Activated CD8-positive, alpha-beta T cell treated with anti-CD3 and anti-CD28 coated beads, Interleukin-2, amount 10 ng/mL, durations not matched to agents 7 days and 5 days (primary cell): ENCODE results near the gene ABL2. TPM values are rescaled to one million over a fixed set of nuclear protein-coding genes. Genes with fewer than 3 reads are reported as not detected.

Experiments used
- ATAC-seq: fragments of 150-1000 bp; cut with Tn5 transposase; one replicate; pipeline ENCODE4 v1.10.0; 2021; ENCODE audit warnings: moderate library complexity
- CTCF ChIA-PET: fragments of 350-600 bp; sonication (Branson Sonifier 250); formaldehyde crosslinking; loops from one replicate; lab custom pipeline; 2021; ENCODE audit warnings: antibody characterized with exemption; lab: Charles Lee
- POLR2A ChIA-PET: fragments of 350-600 bp; sonication (Branson Sonifier 250); formaldehyde crosslinking; loops from one replicate; lab custom pipeline; 2021; ENCODE audit warnings: antibody characterized with exemption; lab: Charles Lee
- DNase-seq: peaks from one replicate; pipeline ENCODE4 v3.0.0-alpha.2; 2020
- H3K27ac Mint-ChIP-seq: one replicate; pipeline ENCODE4 v1.8.0; 2021; ENCODE audit warnings: mild to moderate bottlenecking, mixed read lengths
- H3K27me3 Mint-ChIP-seq: one replicate; pipeline ENCODE4 v1.8.0; 2021; ENCODE audit warnings: low read depth, mixed read lengths
- H3K36me3 Mint-ChIP-seq: one replicate; pipeline ENCODE4 v1.8.0; 2021; ENCODE audit warnings: low read depth, mixed read lengths
- H3K4me1 Mint-ChIP-seq: one replicate; pipeline ENCODE4 v1.8.0; 2021; ENCODE audit warnings: low read depth, mixed read lengths
- H3K4me3 Mint-ChIP-seq: one replicate; pipeline ENCODE4 v1.8.0; 2021; ENCODE audit warnings: mild to moderate bottlenecking, mixed read lengths
- H3K9me3 Mint-ChIP-seq: one replicate; pipeline ENCODE4 v1.8.0; 2022; ENCODE audit warnings: mixed read lengths; ENCODE audit not compliant: insufficient read depth
- total RNA-seq, 2 experiments: library from RNA; stranded (reverse); gene quantifications; one replicate each; pipeline ENCODE4 v1.2.3, GENCODE V29; 2021

The ABL2 gene
- total RNA-seq, 2 experiments from 2014 or later, result 6.3 to 7.5 TPM

- Mint-ChIP-seq H3K4me3 (peak overlapping the region; percentile 93), H3K9me3 (no peaks in the 10 kb centered on the region), H3K27ac (peak overlapping the region; percentile 93), H3K36me3 (peaks cover 34% of the 10 kb centered on the region), H3K27me3 (no peaks in the 10 kb centered on the region), H3K4me1 (peaks cover 31% of the 10 kb centered on the region)
- no peak for DNase-seq
- ChIA-PET POLR2A (interaction anchor here (1.2 to 2.9 kb wide), 2 partner anchors 37 to 211 kb away, joined by 3 to 11 read pairs; partner anchors contain the start of gene SOAT1), CTCF (interaction anchor here (1.0 to 1.6 kb wide), 4 partner anchors 43 to 731 kb away, joined by 3 to 5 read pairs (median 4); partner anchors contain the start of gene SOAT1)
- ATAC-seq, result no peak
Observed at GRCh38 chr1:179083533-179083932, 145.9 kb downstream of the ABL2 start.

- CTCF ChIA-PET, result interaction anchor here (0.9 to 1.6 kb wide), 5 partner anchors 43 to 732 kb away, joined by 3 to 5 read pairs (median 5); partner anchors contain the start of gene SOAT1
Observed at GRCh38 chr1:179082999-179083335, 146.5 kb downstream of the ABL2 start.

GRCh38 chr1:179082333-179082998 lies 147.0 kb downstream of the ABL2 start:
- peaks cover 32% of the 10 kb centered on the region for H3K36me3 Mint-ChIP-seq
- no peaks in the 10 kb centered on the region for H3K27me3 Mint-ChIP-seq
- peak overlapping the region; percentile 93 for H3K27ac Mint-ChIP-seq
- H3K9me3 Mint-ChIP-seq, result no peaks in the 10 kb centered on the region
- peak; percentile 38 for ATAC-seq
- peak; percentile 45 for DNase-seq
- peak overlapping the region; percentile 93 for H3K4me3 Mint-ChIP-seq
- POLR2A ChIA-PET, result interaction anchor here (1.1 to 2.9 kb wide), 4 partner anchors 38 to 732 kb away, joined by 3 to 11 read pairs (median 4); partner anchors contain the start of genes AXDND1 and SOAT1
- CTCF ChIA-PET, result interaction anchor here (0.9 to 1.6 kb wide), 7 partner anchors 20 to 732 kb away, joined by 3 to 5 read pairs (median 4); partner anchors contain the start of gene SOAT1
- H3K4me1 Mint-ChIP-seq, result peaks cover 30% of the 10 kb centered on the region

More at GRCh38 chr1:179082999-179083335, 146.5 kb downstream of the ABL2 start:
- Mint-ChIP-seq H3K27me3 (no peaks in the 10 kb centered on the region), H3K9me3 (no peaks in the 10 kb centered on the region), H3K4me3 (peak overlapping the region; percentile 93), H3K27ac (peak overlapping the region; percentile 93), H3K4me1 (peaks cover 30% of the 10 kb centered on the region), H3K36me3 (peaks cover 32% of the 10 kb centered on the region)
- ATAC-seq, result no peak
- POLR2A ChIA-PET, result interaction anchor here (1.1 to 2.9 kb wide), 4 partner anchors 38 to 732 kb away, joined by 3 to 11 read pairs (median 4); partner anchors contain the start of genes AXDND1 and SOAT1
- peak; percentile 45 for DNase-seq

DNA sequence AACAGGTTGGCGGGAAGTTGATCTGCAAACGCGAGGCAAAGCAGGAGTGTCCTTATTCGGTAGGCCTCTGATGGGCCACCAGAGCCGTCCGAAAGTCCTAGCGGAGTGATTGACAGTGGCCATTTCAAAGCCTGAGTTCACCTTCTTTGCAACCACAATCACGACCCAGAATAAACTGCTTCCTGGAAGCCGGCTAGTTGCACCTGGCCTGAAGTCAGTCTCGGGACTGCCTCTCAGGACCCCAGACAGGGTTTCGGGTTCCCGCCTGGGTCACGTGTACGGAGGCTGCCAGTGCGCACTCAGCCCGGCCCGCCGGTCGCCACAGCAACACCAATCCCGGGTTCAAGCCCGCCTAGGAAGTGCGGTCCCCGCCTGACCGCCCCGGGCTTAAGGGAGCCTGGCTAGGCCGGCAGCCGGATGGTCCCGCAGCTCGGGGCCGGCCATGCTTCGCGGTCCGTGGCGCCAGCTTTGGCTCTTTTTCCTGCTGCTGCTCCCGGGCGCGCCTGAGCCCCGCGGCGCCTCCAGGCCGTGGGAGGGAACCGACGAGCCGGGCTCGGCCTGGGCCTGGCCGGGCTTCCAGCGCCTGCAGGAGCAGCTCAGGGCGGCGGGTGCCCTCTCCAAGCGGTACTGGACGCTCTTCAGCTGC lies 147.7 kb downstream of the ABL2 start, which contains the start of gene TOR3A:
TOR3A (plus strand) TSS at position 384 of the 646 bp plus-strand sequence; CDS start at position 443, 59 bp downstream.
- H3K27ac Mint-ChIP-seq, result peak within 1 kb of the TSS; percentile 93
- no peaks in the 10 kb centered on the region for H3K27me3 Mint-ChIP-seq
- peak within 1 kb of the TSS; percentile 93 for H3K4me3 Mint-ChIP-seq
- DNase-seq (peak; percentile 88), ATAC-seq (peak; percentile 83)
- H3K36me3 Mint-ChIP-seq, result peaks cover 27% of the 10 kb centered on the region
- peaks cover 30% of the 10 kb centered on the region for H3K4me1 Mint-ChIP-seq
- ChIA-PET CTCF (interaction anchor here (0.9 to 2.7 kb wide), 12 partner anchors 20 to 549 kb away, joined by 3 to 16 read pairs (median 4); partner anchors contain the start of genes AXDND1 and SOAT1), POLR2A (interaction anchor here (1.1 to 2.9 kb wide), 3 partner anchors 212 to 733 kb away, joined by 3 to 11 read pairs (median 5); partner anchors contain the start of genes AXDND1 and SOAT1)
- no peaks in the 10 kb centered on the region for H3K9me3 Mint-ChIP-seq

- peak; percentile 34 for ATAC-seq
- H3K9me3 Mint-ChIP-seq, result no peaks in the 10 kb centered on the region
- peak; percentile 59 for DNase-seq
- H3K4me1 Mint-ChIP-seq, result peaks cover 28% of the 10 kb centered on the region
- H3K27ac Mint-ChIP-seq, result peak overlapping the region; percentile 93
- ChIA-PET POLR2A (interaction anchor here (0.7 to 2.9 kb wide), 2 partner anchors 213 to 527 kb away, joined by 3 to 11 read pairs; partner anchors contain the start of gene SOAT1), CTCF (interaction anchor here (0.7 to 2.7 kb wide), 12 partner anchors 25 to 548 kb away, joined by 3 to 16 read pairs (median 4); partner anchors contain the start of genes AXDND1 and SOAT1)
- peaks cover 23% of the 10 kb centered on the region for H3K36me3 Mint-ChIP-seq
- no peaks in the 10 kb centered on the region for H3K27me3 Mint-ChIP-seq
- H3K4me3 Mint-ChIP-seq, result peak overlapping the region; percentile 93
Observed at GRCh38 chr1:179080866-179081686, 148.4 kb downstream of the ABL2 start.

DNA sequence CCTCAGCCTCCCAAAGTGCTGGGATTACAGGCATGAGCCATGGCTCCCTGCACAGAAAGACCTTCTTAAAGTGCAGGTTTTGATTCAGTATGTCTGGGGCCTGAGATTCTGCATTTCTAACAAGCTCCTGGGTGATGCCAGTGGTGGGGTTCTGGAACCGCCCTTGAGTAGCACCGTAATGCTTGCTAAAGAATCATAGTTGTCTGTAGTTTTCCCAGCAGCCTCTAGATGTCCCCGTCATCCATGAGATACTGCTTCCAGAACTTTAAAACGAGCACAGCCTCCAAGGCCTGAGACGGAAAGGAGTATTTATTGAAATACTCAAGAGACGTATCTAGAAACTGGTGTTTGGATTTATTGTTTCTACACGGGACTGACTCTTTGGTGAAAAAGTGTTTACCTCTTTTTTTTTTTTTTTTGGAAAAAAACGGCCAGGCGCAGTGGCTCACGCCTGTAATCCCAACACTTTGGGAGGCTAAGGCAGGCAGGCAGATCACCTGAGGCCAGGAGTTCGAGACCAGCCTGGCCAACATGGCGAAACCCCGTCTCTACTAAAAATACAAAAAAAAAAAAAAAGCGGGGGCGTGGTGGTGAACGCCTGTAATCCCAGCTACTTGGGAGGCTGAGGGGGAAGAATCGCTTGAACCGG lies 150.2 kb downstream of the ABL2 start:
- Mint-ChIP-seq H3K27me3 (no peaks in the 10 kb centered on the region), H3K9me3 (no peaks in the 10 kb centered on the region), H3K27ac (no peak overlapping the region), H3K36me3 (peaks cover 11% of the 10 kb centered on the region), H3K4me3 (no peak overlapping the region), H3K4me1 (peaks cover 21% of the 10 kb centered on the region)
- ATAC-seq (peak; percentile 17), DNase-seq (peak; percentile 74)
- ChIA-PET CTCF (interaction anchor here (0.7 to 2.7 kb wide), 14 partner anchors 10 to 368 kb away, joined by 3 to 16 read pairs (median 6); partner anchors contain the start of genes AXDND1 and SOAT1), POLR2A (no interaction called here)

GRCh38 chr1:179077396-179077795 lies 152.1 kb downstream of the ABL2 start:
- no peak overlapping the region for H3K4me3 Mint-ChIP-seq
- H3K9me3 Mint-ChIP-seq, result no peaks in the 10 kb centered on the region
- peaks cover 16% of the 10 kb centered on the region for H3K4me1 Mint-ChIP-seq
- DNase-seq (no peak), ATAC-seq (no peak)
- ChIA-PET CTCF (no interaction called here), POLR2A (no interaction called here)
- H3K27ac Mint-ChIP-seq, result no peak overlapping the region
- no peaks in the 10 kb centered on the region for H3K27me3 Mint-ChIP-seq
- peaks cover 9% of the 10 kb centered on the region for H3K36me3 Mint-ChIP-seq

GRCh38 chr1:179066471-179066870 lies 163.0 kb downstream of the ABL2 start:
- no peaks in the 10 kb centered on the region for H3K4me1 Mint-ChIP-seq
- POLR2A ChIA-PET, result no interaction called here
- no peak overlapping the region for H3K27ac Mint-ChIP-seq
- peaks cover 26% of the 10 kb centered on the region for H3K36me3 Mint-ChIP-seq
- H3K4me3 Mint-ChIP-seq, result no peak overlapping the region
- no peaks in the 10 kb centered on the region for H3K27me3 Mint-ChIP-seq
- CTCF ChIA-PET, result no interaction called here
- no peaks in the 10 kb centered on the region for H3K9me3 Mint-ChIP-seq
- no peak for DNase-seq
- no peak for ATAC-seq

- H3K4me3 Mint-ChIP-seq, result no peak overlapping the region
- CTCF ChIA-PET, result interaction anchor here (1.4 kb wide), 1 partner anchor 14 kb away, joined by 3 read pairs; no protein-coding TSS in a partner anchor
Observed at GRCh38 chr1:179061360-179062282, 167.9 kb downstream of the ABL2 start.

More at GRCh38 chr1:179061360-179062282, 167.9 kb downstream of the ABL2 start:
- Mint-ChIP-seq H3K9me3 (no peaks in the 10 kb centered on the region), H3K27ac (no peak overlapping the region), H3K36me3 (peaks cover 28% of the 10 kb centered on the region), H3K27me3 (no peaks in the 10 kb centered on the region), H3K4me1 (no peaks in the 10 kb centered on the region)
- POLR2A ChIA-PET, result no interaction called here
- ATAC-seq (no peak), DNase-seq (no peak)
